ENCODE data around the gene CALR.
A peak's percentile ranks its signal among the peaks of the same experiment; 100 is the strongest.
"Not testable (repeated sequence)": the region's sequence is repeated elsewhere in the genome, so short reads cannot be mapped to it uniquely, and the experiment has no call there.

Gene CALR

DNA sequence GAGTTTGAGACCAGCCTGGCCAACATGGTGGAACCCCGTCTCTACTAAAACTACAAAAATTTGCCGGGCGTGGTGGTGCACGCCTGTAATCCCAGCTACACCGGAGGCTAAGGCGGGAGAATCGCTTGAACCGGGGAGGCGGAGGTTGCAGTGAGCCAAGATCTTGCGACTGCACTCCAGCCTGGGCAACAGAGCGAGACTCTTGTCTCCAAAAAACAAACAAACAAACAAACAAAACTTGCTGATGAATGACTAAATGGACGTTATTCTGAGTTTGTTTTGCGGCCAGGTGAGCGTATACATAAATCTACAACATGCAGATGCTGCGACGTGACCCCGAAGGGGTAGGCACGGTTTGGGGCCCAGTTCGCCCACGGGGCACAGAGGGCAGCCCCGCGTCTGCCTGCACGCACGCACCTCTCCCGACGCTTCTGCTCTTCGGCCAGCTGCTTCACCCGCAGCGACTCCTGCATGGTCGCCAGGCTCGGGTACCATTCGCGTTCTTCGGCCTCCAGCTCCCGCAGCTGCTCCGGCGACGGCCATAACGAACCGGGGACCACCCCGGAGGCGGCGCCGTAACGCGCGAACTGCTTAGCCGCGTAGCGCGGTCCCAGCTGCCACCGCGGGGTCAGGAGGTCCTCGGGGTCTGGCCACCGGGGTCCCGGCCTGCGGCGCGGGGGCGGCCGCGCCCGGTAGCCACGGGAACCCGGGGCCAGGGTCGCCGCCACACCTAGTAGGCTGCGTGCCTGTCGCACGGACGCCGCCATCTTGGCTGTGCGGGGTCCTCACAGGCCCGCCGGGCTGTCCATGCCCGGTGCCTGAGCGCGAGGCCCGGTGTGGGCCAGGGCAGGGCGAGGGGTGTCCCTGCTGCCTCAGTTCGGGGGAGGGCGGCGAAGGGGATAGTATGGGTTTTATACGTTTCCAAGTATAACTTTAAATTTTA is 18.3 kb downstream of the CALR start, which contains the start of gene GADD45GIP1:
Gene GADD45GIP1, minus strand, starts transcription at position 778 of the 943 bp plus-strand sequence. Its CDS starts 11 bp downstream, at position 767.
- H3K9ac ChIP-seq (ENCODE audit: low read depth, low read length) = peak within 1 kb of the TSS; percentile 97
- peaks cover 3% of the 10 kb centered on the region for H3K4me1 ChIP-seq (ENCODE audit: control insufficient read depth, insufficient read depth, low read length)
- H3K4me3 ChIP-seq (ENCODE audit: low read depth, low read length) = peak within 1 kb of the TSS; percentile 99
- H3K27me3 ChIP-seq (ENCODE audit: control insufficient read depth, insufficient read depth, low read length) = no peaks in the 10 kb centered on the region
- H3K9me3 ChIP-seq (ENCODE audit: control insufficient read depth, insufficient read depth, low read length) = no peaks in the 10 kb centered on the region
- peaks cover 19% of the 10 kb centered on the region for H3K36me3 ChIP-seq (ENCODE audit: control insufficient read depth, insufficient read depth, low read length)

DNA sequence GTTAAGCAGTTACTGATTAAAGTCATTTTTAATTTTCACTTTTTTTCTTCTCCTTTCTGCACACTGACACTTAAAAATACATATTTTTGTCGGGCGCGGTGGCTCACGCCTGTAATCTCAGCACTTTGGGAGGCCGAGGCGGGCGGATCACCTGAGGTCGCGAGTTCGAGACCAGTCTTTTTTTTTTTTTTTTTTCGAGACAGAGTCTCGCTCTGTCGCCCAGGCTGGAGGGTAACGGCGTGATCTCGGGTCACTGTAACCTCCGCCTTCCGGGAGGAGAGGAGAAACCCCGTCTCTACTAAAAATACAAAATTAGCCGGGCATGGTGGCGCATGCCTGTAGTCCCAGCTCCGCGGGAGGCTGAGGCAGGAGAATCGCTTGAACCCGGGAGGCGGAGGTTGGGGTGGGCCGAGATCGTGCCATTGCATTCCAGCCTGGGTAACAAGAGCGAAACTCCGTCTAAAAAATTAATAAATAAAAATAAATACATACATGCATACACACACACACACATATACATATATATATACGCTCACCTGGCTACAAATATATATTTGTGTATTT is 19.1 kb downstream of the CALR start:
- H3K27me3 ChIP-seq (ENCODE audit: control insufficient read depth, insufficient read depth, low read length); H3K4me1 ChIP-seq (ENCODE audit: control insufficient read depth, insufficient read depth, low read length); H3K9me3 ChIP-seq (ENCODE audit: control insufficient read depth, insufficient read depth, low read length); H3K9ac ChIP-seq (ENCODE audit: low read depth, low read length): not testable (repeated sequence)
- Histone ChIP-seq H3K36me3 (ENCODE audit: control insufficient read depth, insufficient read depth, low read length) (peaks cover 18% of the 10 kb centered on the region), H3K4me3 (ENCODE audit: low read depth, low read length) (peak overlapping the region; percentile 99)

DNA sequence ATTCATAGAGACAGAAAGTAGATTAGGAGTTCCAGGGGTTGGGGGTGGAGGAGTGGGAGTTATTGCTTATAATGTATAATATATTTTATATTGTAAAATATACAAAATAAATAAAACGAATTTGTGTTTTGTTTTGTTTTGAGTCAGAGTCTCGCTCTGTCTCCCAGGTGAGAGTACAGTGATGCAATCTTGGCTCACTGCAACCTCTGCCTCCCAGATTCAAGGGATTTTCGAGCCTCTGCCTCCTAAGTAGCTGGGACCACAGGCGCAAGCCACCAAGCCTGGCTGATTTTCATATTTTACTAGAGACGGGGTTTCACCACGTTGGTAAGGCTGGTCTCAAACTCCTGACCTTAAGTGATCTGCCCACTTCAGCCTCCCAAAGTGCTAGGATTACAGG is 21.1 kb downstream of the CALR start:
- Histone ChIP-seq H3K27me3 (ENCODE audit: control insufficient read depth, insufficient read depth, low read length) (no peaks in the 10 kb centered on the region), H3K9me3 (ENCODE audit: control insufficient read depth, insufficient read depth, low read length) (no peaks in the 10 kb centered on the region), H3K4me3 (ENCODE audit: low read depth, low read length) (no peak overlapping the region), H3K9ac (ENCODE audit: low read depth, low read length) (no peak overlapping the region), H3K4me1 (ENCODE audit: control insufficient read depth, insufficient read depth, low read length) (peaks cover 2% of the 10 kb centered on the region), H3K36me3 (ENCODE audit: control insufficient read depth, insufficient read depth, low read length) (peaks cover 6% of the 10 kb centered on the region)

DNA sequence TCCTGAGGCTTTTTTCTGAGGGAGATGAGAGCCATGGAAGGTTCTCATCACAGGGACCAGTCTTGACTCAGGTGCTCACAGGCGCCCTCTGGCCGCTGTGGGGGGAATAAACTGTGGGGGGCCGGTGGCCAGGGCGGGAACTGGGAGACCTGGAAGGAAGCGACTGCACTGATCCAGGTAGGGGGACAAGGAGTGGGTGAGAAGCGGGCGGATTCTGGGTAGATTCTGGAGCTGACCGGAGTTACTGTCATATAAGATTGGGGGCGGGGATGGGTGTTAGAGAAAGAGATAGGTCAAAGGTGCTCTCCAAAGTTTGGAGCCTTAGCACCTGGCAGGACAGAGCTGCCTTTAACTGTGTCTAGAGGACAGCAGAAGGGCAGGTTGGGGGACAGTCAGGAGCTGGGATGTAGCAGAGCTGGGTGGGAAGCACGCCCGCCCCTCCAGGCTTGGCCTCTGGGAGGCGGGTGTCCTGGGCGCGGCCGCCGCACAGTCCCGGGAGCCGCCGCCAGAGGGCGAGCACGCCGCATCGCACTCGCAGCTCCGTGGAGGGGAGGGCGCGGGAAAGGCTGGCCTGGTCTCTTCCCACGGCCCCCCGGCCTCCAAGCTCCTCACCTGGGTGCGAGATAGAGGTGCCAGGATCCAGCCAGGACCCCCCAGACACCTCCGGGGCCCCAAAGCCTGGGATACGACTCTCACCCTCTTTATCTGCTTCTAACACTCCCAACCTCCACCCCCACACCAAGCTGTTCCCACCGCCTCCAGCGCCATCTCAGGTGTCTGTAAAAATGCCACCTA is 26.8 kb downstream of the CALR start:
- Histone ChIP-seq H3K27me3 (ENCODE audit: control insufficient read depth, insufficient read depth, low read length) (no peaks in the 10 kb centered on the region), H3K4me3 (ENCODE audit: low read depth, low read length) (peak overlapping the region; percentile 67), H3K36me3 (ENCODE audit: control insufficient read depth, insufficient read depth, low read length) (no peaks in the 10 kb centered on the region), H3K9me3 (ENCODE audit: control insufficient read depth, insufficient read depth, low read length) (no peaks in the 10 kb centered on the region), H3K4me1 (ENCODE audit: control insufficient read depth, insufficient read depth, low read length) (no peaks in the 10 kb centered on the region), H3K9ac (ENCODE audit: low read depth, low read length) (no peak overlapping the region)

DNA sequence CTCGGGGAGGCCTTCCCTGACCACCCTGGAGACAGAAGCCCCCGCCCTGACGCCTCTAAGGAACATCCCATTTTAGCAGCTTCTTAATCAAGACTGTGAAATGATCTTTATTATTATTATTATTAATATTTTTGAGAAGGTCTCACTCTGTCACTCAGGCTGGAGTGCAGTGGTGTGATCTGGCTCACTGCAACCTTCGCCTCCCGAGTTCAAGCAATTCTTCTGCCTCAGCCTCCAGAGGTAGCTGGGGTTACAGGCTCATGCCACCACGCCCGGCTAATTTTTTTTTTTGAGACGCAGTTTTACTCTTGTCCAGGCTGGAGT is 27.4 kb downstream of the CALR start:
- Histone ChIP-seq H3K9me3 (ENCODE audit: control insufficient read depth, insufficient read depth, low read length) (no peaks in the 10 kb centered on the region), H3K4me3 (ENCODE audit: low read depth, low read length) (peak overlapping the region; percentile 67), H3K4me1 (ENCODE audit: control insufficient read depth, insufficient read depth, low read length) (no peaks in the 10 kb centered on the region), H3K9ac (ENCODE audit: low read depth, low read length) (no peak overlapping the region), H3K36me3 (ENCODE audit: control insufficient read depth, insufficient read depth, low read length) (no peaks in the 10 kb centered on the region), H3K27me3 (ENCODE audit: control insufficient read depth, insufficient read depth, low read length) (no peaks in the 10 kb centered on the region)

DNA sequence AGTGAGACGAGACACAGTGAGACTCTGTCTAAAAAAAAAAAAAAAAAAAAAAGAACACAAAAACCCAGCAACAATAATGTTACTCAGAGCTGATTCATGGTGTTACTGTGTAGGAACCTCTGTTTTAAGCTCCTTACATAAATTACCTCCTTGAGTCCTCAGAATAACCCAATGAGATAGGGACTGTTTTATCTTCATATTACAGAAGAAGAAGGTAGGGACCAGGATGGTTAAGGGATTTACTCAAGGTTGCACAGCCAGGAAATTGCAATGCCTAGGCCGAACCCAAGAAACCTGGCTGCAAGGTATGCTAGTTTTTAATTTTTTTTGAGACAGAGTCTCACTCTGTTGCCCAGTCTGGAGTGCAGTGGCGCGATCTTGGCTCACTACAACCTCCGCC is 29.5 kb downstream of the CALR start:
- H3K36me3 ChIP-seq (ENCODE audit: control insufficient read depth, insufficient read depth, low read length) = no peaks in the 10 kb centered on the region
- H3K4me1 ChIP-seq (ENCODE audit: control insufficient read depth, insufficient read depth, low read length) = no peaks in the 10 kb centered on the region
- no peaks in the 10 kb centered on the region for H3K9me3 ChIP-seq (ENCODE audit: control insufficient read depth, insufficient read depth, low read length)
- H3K9ac ChIP-seq (ENCODE audit: low read depth, low read length) = no peak overlapping the region
- no peak overlapping the region for H3K4me3 ChIP-seq (ENCODE audit: low read depth, low read length)
- no peaks in the 10 kb centered on the region for H3K27me3 ChIP-seq (ENCODE audit: control insufficient read depth, insufficient read depth, low read length)

DNA sequence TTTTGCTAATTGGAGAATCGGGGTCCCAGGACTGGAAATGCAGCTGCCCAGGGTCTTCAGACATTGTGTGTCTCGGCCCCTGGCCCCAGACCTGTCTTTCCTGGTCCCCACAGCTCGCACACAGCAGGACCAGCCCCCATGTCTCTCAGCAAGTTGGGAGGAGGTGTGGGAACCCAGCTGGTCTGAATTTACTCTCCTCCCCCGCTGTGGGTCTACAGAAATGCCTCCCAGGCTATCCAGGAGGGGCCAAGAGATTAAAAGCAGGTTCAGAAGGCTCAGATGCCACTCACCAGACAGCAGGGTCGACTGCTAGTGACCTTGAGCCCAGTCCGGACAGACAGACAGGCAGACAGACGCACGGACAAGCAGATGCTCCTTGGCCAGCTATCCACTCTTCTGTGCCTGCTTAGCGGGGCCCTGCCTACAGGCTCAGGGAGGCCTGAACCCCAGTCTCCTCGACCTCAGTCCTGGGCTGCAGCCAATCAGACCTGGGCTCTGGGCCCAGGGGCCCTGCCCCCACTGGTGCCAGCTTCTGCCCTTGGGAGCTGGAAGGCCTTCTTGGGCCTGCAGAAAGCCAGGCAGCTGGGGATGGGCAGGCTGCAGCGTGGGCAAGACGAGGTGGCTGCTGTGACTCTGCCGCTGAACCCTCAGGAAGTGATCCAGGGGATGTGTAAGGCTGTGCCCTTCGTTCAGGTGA is 31.0 kb downstream of the CALR start, which contains the start of gene DAND5:
Gene DAND5, plus strand, starts transcription at position 285 of the 697 bp plus-strand sequence. Its CDS starts 85 bp downstream, at position 370.
- Histone ChIP-seq H3K9me3 (ENCODE audit: control insufficient read depth, insufficient read depth, low read length) (no peaks in the 10 kb centered on the region), H3K4me1 (ENCODE audit: control insufficient read depth, insufficient read depth, low read length) (no peaks in the 10 kb centered on the region), H3K27me3 (ENCODE audit: control insufficient read depth, insufficient read depth, low read length) (no peaks in the 10 kb centered on the region), H3K9ac (ENCODE audit: low read depth, low read length) (no peak within 1 kb of the TSS), H3K4me3 (ENCODE audit: low read depth, low read length) (no peak within 1 kb of the TSS), H3K36me3 (ENCODE audit: control insufficient read depth, insufficient read depth, low read length) (no peaks in the 10 kb centered on the region)

DNA sequence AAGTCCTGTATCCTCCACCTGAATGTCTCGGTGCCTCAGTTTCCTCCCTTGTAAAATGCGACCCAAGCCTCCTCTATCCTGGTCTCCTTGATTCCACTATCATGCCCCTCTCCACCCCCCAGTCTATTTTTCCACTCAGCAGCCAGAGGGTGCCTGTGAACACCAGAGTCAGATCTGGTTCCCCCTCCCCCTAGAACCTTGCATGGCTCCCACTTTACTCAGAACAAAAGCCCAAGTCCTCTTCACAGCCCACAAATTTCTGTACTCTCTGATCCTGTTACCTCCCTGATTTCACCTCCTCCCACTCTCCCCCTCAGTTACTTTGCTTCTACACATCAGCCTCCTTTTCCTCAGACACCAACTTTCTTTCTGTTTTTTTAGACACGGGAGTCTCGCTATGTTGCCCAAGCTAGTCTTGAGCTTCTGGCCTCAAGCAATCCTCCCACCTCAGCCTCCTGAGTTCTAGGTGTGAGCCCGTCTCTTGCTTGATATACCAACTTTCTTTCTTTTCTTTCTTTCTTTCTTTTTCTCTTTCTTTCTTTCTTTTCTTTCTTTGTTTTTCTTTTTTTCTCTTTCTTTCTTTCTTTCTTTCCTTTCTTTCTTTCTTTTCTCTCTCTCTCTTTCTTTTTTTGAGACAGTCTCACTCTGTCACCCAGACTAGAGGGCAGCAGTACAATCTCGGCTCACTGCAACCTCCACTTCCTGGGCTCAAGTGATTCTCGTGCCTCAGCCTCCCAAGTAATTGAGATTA is 31.8 kb downstream of the CALR start:
- no peaks in the 10 kb centered on the region for H3K27me3 ChIP-seq (ENCODE audit: control insufficient read depth, insufficient read depth, low read length)
- no peak overlapping the region for H3K9ac ChIP-seq (ENCODE audit: low read depth, low read length)
- H3K36me3 ChIP-seq (ENCODE audit: control insufficient read depth, insufficient read depth, low read length) = no peaks in the 10 kb centered on the region
- H3K4me3 ChIP-seq (ENCODE audit: low read depth, low read length) = no peak overlapping the region
- H3K9me3 ChIP-seq (ENCODE audit: control insufficient read depth, insufficient read depth, low read length) = no peaks in the 10 kb centered on the region
- H3K4me1 ChIP-seq (ENCODE audit: control insufficient read depth, insufficient read depth, low read length) = no peaks in the 10 kb centered on the region

DNA sequence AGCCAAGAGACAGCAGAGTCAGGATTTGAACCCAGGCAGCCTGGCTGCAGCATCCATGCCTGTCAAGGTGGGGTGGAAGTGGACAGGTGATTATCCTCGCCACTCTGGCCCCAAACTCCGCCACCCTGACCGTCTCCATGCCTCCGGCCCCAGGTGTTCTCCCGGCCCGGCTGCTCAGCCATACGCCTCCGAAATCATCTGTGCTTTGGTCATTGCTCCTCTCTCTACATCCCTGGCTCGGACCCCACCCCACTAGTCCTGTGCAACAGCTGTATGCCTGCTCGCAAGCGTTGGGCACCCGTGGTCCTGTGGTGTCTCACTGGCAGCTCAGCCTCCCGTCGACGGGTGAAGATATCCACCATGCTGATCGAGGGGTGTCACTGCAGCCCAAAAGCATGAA is 34.8 kb downstream of the CALR start:
- no peaks in the 10 kb centered on the region for H3K4me1 ChIP-seq (ENCODE audit: control insufficient read depth, insufficient read depth, low read length)
- no peaks in the 10 kb centered on the region for H3K36me3 ChIP-seq (ENCODE audit: control insufficient read depth, insufficient read depth, low read length)
- H3K27me3 ChIP-seq (ENCODE audit: control insufficient read depth, insufficient read depth, low read length) = no peaks in the 10 kb centered on the region
- no peak overlapping the region for H3K4me3 ChIP-seq (ENCODE audit: low read depth, low read length)
- no peak overlapping the region for H3K9ac ChIP-seq (ENCODE audit: low read depth, low read length)
- H3K9me3 ChIP-seq (ENCODE audit: control insufficient read depth, insufficient read depth, low read length) = no peaks in the 10 kb centered on the region

DNA sequence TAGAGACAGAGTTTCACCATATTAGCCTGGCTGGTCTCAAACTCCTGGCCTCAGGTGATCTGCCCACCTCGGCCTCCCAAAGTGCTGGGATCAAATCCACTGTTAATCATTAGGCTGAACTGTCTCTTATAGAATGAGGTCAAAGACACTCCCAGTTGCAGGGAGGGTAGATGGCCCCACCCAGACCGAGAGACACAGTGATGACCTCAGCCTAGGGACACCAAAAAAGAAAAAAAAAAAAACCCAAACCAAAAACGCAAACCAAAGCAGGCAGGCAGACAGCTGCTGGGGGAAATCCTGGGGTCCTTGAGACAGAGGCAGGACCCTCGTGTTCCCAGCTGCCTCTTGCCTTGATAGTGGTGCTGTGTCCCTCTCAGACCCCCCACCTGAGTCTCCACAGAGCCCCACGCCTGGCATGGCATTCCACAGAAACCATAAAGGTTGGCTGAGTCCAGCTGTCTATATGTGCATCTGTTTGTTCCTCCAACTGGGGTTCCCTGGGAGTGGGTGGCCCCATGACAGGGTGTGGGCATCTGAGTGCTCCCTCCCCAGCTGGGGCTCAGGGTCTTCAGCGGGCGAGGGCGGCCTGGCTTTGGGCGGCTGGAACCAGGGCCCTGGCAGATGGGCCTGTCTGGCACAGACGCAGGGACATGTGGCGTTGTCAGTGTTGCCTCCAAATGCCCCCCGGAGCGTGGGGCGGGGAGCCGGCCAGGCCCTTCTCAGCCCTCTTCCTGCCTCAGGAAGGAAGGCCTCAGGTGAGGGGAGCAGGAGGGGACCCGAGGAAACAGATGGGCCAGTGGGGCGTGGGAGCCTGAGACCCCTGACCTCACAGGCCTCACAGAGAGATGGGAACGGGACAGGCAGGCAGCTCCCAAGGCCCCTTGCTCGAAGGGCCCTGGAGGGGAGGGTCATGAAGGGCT is 36.2 kb downstream of the CALR start:
- H3K27me3 ChIP-seq (ENCODE audit: control insufficient read depth, insufficient read depth, low read length) = no peaks in the 10 kb centered on the region
- no peaks in the 10 kb centered on the region for H3K4me1 ChIP-seq (ENCODE audit: control insufficient read depth, insufficient read depth, low read length)
- H3K9ac ChIP-seq (ENCODE audit: low read depth, low read length) = no peak overlapping the region
- no peaks in the 10 kb centered on the region for H3K9me3 ChIP-seq (ENCODE audit: control insufficient read depth, insufficient read depth, low read length)
- H3K4me3 ChIP-seq (ENCODE audit: low read depth, low read length) = no peak overlapping the region
- no peaks in the 10 kb centered on the region for H3K36me3 ChIP-seq (ENCODE audit: control insufficient read depth, insufficient read depth, low read length)
